ENCODE data around the gene OPN4.

GRCh38 chr10:86662186-86663045 lies 8.1 kb downstream of the OPN4 start:
- TF ChIP-seq CTCF (IDR thresholded peaks at IDR 0.05; ENCODE audit: insufficient read depth, low read depth, low read length): no peak
- TF ChIP-seq EZH2 (IDR thresholded peaks at IDR 0.05; ENCODE audit: insufficient read depth, low read length): no peak

All from astrocyte (in vitro differentiated cells and primary cell).